ENCODE results near the gene CGNL1.

GRCh38 chr15:57379487-57379886, 3.2 kb downstream of the CGNL1 start:
- no peak for TF ChIP-seq CTCF (IDR thresholded peaks at IDR 0.05)
- no peak for TF ChIP-seq POLR2A (IDR thresholded peaks at IDR 0.05)
